ENCODE data around the gene TLK1. TPM values are rescaled to one million over a fixed set of nuclear protein-coding genes. Genes with fewer than 3 reads are reported as not detected.

TLK1 gene
- total and polyA plus RNA-seq, 8 donors = 9.7 to 43.4 (median 32.6) TPM

- H3K4me1 ChIP-seq = peaks cover 0 to 6% (median 0%) of the 10 kb centered on the region in 3 donors
- intact Hi-C loops (cut with DNase I) = no loop called here
- 56 to 59% methylated on average over 2 of the region's 2 CpGs for WGBS, 2 donors
- no peak overlapping the region for H3K4me3 ChIP-seq
- H3K27ac ChIP-seq = no peak overlapping the region
- FAIRE-seq (no peak), DNase-seq (no peak), ATAC-seq (no peak)
- H3K9me3 ChIP-seq = no peaks in the 10 kb centered on the region
- no peaks in the 10 kb centered on the region for H3K27me3 ChIP-seq
- H3K36me3 ChIP-seq = no peaks in the 10 kb centered on the region
- no peak for TF ChIP-seq CTCF (IDR thresholded peaks at IDR 0.05)
Measured at GRCh38 chr2:171174075-171174474, 13.4 kb upstream of the TLK1 start.

GRCh38 chr2:171173087-171173486 lies 12.4 kb upstream of the TLK1 start:
- Histone ChIP-seq H3K4me1 (peaks cover 0 to 6% (median 0%) of the 10 kb centered on the region in 3 donors), H3K9me3 (no peaks in the 10 kb centered on the region), H3K36me3 (no peaks in the 10 kb centered on the region), H3K27me3 (no peaks in the 10 kb centered on the region), H3K27ac (no peak overlapping the region), H3K4me3 (no peak overlapping the region)
- intact Hi-C loops (cut with DNase I) = no loop called here
- FAIRE-seq (no peak), ATAC-seq (no peak), DNase-seq (no peak)
- TF ChIP-seq CTCF (IDR thresholded peaks at IDR 0.05) = no peak
- 74 to 84% methylated on average over 1 of the region's 1 CpG for WGBS, 2 donors

- FAIRE-seq (no peak), DNase-seq (no peak), ATAC-seq (no peak)
- WGBS, 2 donors = 93 to 94% methylated on average over 1 of the region's 1 CpG
- intact Hi-C loops (cut with DNase I) = no loop called here
- no peak for TF ChIP-seq CTCF (IDR thresholded peaks at IDR 0.05)
- Histone ChIP-seq H3K4me1 (peaks cover 0 to 7% (median 6%) of the 10 kb centered on the region in 3 donors), H3K36me3 (no peaks in the 10 kb centered on the region), H3K9me3 (no peaks in the 10 kb centered on the region), H3K27me3 (no peaks in the 10 kb centered on the region), H3K27ac (no peak overlapping the region), H3K4me3 (no peak overlapping the region)
Measured at GRCh38 chr2:171171808-171172207, 11.1 kb upstream of the TLK1 start.

GRCh38 chr2:171169839-171170238 lies 9.1 kb upstream of the TLK1 start:
- TF ChIP-seq CTCF (IDR thresholded peaks at IDR 0.05) = no peak
- no peak overlapping the region for H3K4me3 ChIP-seq
- DNase-seq (no peak), ATAC-seq (no peak), FAIRE-seq (no peak)
- no peaks in the 10 kb centered on the region for H3K9me3 ChIP-seq
- intact Hi-C loops (cut with DNase I) = loop anchor here in 1 of 3 donors (10.0 kb wide), 1 partner anchor 245 kb away; no protein-coding TSS in a partner anchor
- no peaks in the 10 kb centered on the region for H3K27me3 ChIP-seq
- no peak overlapping the region for H3K27ac ChIP-seq
- H3K4me1 ChIP-seq = peaks cover 0 to 11% (median 6%) of the 10 kb centered on the region in 3 donors
- no peaks in the 10 kb centered on the region for H3K36me3 ChIP-seq

- no peak for DNase-seq
- WGBS, 2 donors = 41% methylated on average over 2 of the region's 2 CpGs
- Histone ChIP-seq H3K9me3 (no peaks in the 10 kb centered on the region), H3K36me3 (no peaks in the 10 kb centered on the region), H3K27me3 (no peaks in the 10 kb centered on the region), H3K4me3 (no peak overlapping the region), H3K4me1 (peaks cover 0 to 11% (median 6%) of the 10 kb centered on the region in 3 donors), H3K27ac (no peak overlapping the region)
- no peak for FAIRE-seq
- TF ChIP-seq CTCF (IDR thresholded peaks at IDR 0.05) = no peak
- ATAC-seq = no peak
- intact Hi-C loops (cut with DNase I) = loop anchor here in 1 of 3 donors (10.0 kb wide), 1 partner anchor 245 kb away; no protein-coding TSS in a partner anchor
Measured at GRCh38 chr2:171169333-171169732, 8.6 kb upstream of the TLK1 start.
